HG03432 (cell line): ENCODE results near the gene PWWP2B.

Source experiments
- ATAC-seq: cut with Tn5 transposase; IDR thresholded peaks from one replicate; pipeline ENCODE4 v1.9.1; 2021; ENCODE audit warnings: mild to moderate bottlenecking, moderate library complexity; ENCODE audit not compliant: unreplicated experiment

PWWP2B gene

GRCh38 chr10:132417957-132418441 is 21.0 kb downstream of the PWWP2B start:
- ATAC-seq, result no peak

- ATAC-seq, result no peak
Observed at GRCh38 chr10:132418527-132419416, 21.8 kb downstream of the PWWP2B start.

GRCh38 chr10:132419538-132420468 is 22.8 kb downstream of the PWWP2B start:
- no peak for ATAC-seq

- no peak for ATAC-seq
Observed at GRCh38 chr10:132420469-132420980, 23.5 kb downstream of the PWWP2B start.

GRCh38 chr10:132420981-132421846 is 24.2 kb downstream of the PWWP2B start:
- ATAC-seq, result peak; percentile 53

- ATAC-seq, result peak; percentile 52
Observed at GRCh38 chr10:132421847-132422751, 25.1 kb downstream of the PWWP2B start.

GRCh38 chr10:132422903-132423825 is 26.2 kb downstream of the PWWP2B start:
- ATAC-seq, result peak; percentile 38

GRCh38 chr10:132423966-132424861 is 27.2 kb downstream of the PWWP2B start:
- ATAC-seq, result no peak

- no peak for ATAC-seq
Observed at GRCh38 chr10:132425029-132425756, 28.2 kb downstream of the PWWP2B start.

- ATAC-seq, result no peak
Observed at GRCh38 chr10:132425757-132426155, 28.8 kb downstream of the PWWP2B start.

GRCh38 chr10:132427006-132427771 is 30.2 kb downstream of the PWWP2B start:
- no peak for ATAC-seq

- ATAC-seq, result no peak
Observed at GRCh38 chr10:132427939-132428367, 31.0 kb downstream of the PWWP2B start.

GRCh38 chr10:132428486-132428995 is 31.5 kb downstream of the PWWP2B start:
- no peak for ATAC-seq

- no peak for ATAC-seq
Observed at GRCh38 chr10:132429281-132430230, 32.6 kb downstream of the PWWP2B start.
